Smooth muscle cell of the brain vasculature (primary cell): ENCODE results near the gene SGCD.
"Not testable (repeated sequence)": the region's sequence is repeated elsewhere in the genome, so short reads cannot be mapped to it uniquely, and the experiment has no call there.

ENCODE experiments used
- DNase-seq: peaks from one replicate; pipeline ENCODE4 v3.0.0-alpha.2; 2012; ENCODE audit warnings: low read depth, low spot score

Gene SGCD

DNA sequence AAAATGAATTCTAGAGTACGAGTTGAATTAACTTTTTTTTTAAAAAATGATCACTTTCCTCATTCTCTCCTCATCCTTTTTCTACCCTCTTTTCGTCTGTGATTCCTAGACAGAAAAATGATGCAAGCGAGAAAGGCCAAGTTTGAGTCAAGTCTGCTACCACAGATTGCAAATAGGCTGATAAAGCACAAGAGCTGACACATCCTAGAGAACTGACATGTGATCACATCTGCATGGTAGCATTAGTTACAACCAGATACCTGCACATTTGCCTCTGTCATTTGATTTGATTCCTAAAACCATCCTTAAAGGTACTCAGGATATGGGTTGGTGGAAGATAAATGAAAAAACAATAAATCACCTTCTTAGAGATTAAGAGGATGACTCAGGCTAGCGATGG, 297.7 kb downstream of the SGCD start:
- no peak for DNase-seq

DNA sequence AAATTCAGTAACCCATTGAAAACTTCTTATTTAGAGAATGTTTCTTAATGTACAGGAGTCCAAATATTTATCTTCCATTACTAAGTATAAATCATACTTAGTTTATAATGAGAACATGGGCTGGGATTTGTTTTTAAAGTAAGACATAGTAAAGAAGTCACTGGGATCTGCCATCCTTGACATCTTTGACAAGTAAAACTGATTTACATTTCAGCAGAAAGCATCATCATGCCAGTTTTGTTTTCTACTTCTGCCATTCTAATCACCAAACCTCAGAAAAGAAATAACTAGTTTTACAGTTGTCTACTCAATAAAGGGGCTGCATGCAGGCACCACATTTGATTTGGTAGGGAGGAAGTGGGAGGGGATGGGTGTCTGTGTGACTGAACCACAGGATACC, 301.5 kb downstream of the SGCD start:
- no peak for DNase-seq

GRCh38 chr5:156631005-156631404, 304.0 kb downstream of the SGCD start:
- DNase-seq = no peak

- DNase-seq = no peak
Observed at GRCh38 chr5:156634301-156634700, 307.3 kb downstream of the SGCD start.

DNA sequence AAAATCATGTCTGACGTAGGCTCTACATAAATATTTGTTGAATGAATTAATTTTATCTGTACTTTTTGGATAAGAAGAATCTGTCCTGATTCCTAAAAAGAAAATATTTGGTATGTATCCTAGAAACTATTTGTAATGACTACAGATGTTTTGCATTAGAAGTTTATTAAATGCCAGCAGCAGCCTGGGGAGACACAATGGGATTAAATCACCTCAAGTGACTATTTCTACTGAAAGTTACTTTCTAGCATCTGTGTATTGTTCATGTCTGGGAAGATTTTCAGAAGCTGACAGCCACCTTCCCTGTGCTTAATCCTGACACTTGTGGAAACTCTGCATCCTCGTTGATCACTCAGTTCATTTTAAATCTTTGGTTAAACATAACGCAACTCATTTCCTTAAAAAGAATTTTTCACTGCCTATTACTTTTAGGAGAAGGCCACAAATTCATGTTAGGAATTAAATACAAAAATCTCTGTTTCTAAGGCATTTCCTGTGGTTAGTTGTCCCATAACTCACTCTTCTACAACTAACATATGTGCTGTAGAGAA, 313.8 kb downstream of the SGCD start:
- no peak for DNase-seq

DNA sequence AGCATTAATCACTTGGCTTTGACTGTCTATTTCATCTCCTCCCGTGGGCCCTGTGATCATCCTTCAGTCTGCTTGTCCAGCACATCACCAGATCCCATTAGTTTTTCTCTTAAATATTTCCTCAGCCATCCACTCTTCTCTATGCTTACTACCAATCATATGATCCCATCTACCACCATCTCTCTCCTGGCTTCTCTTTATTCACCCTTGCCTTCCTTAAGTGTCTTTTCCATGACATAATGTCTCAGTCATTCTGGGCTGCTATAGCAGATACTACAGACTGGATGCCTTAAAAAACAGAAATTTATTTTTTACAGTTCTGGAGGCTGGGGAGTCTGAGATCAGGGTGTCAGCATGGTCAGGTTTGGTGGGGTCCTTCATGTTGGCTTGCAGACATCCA, 314.7 kb downstream of the SGCD start:
- DNase-seq = no peak

- DNase-seq = no peak
Observed at GRCh38 chr5:156647034-156647451, 320.1 kb downstream of the SGCD start.

DNA sequence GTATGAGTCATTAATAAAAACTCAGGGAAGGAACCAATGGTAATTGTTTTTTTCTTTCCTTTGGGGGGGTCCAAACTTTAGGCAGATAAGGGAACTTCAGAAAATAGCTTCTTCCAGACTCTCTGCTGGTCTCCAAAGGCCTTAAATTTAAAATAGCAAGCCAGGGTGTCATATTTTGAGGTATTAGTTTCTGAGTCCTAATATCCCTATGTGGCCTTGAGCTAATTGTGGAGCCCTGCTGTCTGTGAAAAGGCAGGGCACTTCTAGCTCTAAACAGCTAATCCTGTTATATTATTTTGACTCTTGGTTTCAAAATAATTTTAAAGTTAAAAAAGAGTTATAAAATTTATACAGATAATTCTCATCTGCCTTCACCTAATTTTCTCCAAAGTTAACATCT, 327.5 kb downstream of the SGCD start:
- DNase-seq = no peak

GRCh38 chr5:156655732-156656131, 328.8 kb downstream of the SGCD start:
- DNase-seq = no peak

- not testable (repeated sequence) for DNase-seq
Observed at GRCh38 chr5:156664832-156665231, 337.9 kb downstream of the SGCD start.

GRCh38 chr5:156666686-156667085, 339.7 kb downstream of the SGCD start:
- not testable (repeated sequence) for DNase-seq

- DNase-seq = no peak
Observed at GRCh38 chr5:156667616-156668015, 340.7 kb downstream of the SGCD start.

DNA sequence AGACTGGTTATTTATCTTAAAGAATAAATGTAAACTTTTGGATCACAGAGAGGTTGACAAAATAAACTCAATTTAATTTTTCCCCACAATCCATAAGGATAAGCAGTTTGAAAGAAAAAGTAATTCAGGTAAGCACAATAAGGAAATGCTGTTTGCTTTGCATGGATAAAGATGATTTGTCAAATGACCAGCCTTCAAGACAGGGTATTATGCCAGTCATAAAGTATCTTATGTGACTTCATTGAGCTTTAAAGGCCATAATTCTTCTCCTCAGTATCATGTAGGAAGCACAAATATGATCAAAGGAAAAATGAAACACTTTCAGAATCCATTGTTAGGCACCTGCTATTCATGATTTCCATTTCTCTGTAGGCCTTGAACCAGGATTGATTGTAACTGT, 342.5 kb downstream of the SGCD start:
- DNase-seq = no peak

DNA sequence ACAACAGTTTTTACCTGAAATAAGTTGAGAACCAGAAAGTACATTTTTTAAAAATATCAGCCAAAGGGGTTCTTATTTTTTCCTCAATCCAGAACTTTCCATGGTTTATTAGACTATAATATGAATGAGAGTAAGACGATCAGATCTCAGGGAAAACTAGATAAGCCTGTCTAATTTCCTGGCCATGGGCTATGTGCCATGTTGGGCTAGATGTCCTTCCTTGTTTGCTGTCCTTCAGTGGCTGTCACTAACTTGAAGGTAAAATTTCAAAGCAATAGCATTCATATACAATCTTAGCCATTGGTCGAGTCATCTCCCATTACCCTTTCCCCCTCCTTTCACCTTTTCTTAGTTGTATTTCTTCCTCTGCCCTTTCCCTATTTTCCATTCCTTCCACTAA, 343.7 kb downstream of the SGCD start:
- DNase-seq = no peak

GRCh38 chr5:156675395-156675794, 348.4 kb downstream of the SGCD start:
- DNase-seq = no peak

GRCh38 chr5:156677963-156678362, 351.0 kb downstream of the SGCD start:
- DNase-seq = no peak

DNA sequence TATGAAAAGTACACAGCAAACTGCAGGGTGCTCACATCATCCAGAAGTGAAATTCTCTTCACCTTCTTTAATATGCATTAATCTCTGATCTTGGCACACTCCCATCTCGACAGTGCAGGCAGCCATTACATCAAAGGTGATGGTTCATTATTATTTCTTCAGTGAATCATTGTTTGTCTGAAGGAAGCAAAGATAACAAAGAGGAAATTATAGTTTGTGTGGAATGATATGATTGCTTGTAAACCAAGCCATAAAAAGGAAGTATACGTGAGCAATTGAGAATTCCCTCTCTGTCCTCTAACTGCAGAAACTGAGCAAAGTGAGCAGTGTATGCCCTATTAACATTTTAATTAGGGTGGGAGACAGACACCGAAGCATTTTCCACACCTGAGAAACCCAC, 351.5 kb downstream of the SGCD start:
- no peak for DNase-seq

- no peak for DNase-seq
Observed at GRCh38 chr5:156680831-156681230, 353.9 kb downstream of the SGCD start.

DNA sequence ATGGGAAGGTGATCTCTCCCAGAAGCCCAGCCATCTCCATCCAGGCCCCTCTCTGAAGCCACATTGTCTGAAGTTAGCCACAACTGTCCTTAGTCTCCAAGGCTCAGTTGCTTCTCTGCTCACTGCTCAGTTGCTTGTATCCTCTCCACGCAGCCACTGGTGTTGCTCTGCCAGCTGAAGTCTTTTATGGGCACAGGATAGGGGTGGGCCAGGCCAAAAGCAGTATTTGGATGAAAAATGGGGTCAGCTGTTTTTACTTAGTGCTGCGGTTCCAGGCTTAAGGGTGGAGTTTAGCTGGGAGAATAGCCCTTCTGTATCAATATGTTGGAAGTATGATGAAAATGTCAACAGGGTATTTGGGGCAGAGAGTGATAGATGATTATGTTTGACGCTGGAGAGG, 354.3 kb downstream of the SGCD start:
- no peak for DNase-seq

DNA sequence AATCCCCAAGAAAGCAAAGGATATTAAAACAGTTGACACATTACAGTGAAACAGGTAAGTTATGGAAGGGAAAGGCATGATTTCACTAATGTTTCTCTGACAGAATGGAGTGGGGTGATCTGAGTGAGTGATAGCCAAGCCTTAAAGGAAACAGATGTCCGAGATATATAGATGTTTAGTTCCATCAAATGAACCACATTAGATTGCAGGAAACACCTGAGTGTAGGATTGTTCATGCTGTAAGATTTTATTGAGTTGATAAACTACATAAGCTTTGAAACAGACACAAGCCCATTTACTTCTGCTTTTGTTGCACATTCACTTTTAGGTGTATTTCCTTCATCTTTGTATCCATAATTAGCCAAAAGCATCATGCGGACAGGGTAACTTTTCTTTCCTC, 356.0 kb downstream of the SGCD start:
- no peak for DNase-seq

DNA sequence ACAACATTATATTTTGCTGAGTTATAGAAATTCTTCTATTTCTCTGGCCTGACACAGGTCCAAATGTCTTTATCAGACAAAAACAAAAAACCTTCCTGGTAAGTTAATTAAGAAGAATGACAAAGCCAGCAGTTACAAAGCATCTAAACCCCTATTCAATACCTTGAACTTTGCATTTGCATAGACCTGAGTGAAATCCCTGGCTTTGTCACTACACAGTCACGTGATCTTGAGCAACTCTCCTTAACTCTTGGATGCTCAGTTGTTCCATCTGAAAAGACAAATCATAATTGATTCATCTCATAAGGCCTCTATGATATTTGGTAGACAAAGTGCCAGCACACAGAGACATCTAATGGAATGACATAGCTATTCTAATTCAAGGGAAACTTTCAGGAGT, 356.5 kb downstream of the SGCD start:
- DNase-seq = no peak

GRCh38 chr5:156684216-156684615, 357.3 kb downstream of the SGCD start:
- no peak for DNase-seq

DNA sequence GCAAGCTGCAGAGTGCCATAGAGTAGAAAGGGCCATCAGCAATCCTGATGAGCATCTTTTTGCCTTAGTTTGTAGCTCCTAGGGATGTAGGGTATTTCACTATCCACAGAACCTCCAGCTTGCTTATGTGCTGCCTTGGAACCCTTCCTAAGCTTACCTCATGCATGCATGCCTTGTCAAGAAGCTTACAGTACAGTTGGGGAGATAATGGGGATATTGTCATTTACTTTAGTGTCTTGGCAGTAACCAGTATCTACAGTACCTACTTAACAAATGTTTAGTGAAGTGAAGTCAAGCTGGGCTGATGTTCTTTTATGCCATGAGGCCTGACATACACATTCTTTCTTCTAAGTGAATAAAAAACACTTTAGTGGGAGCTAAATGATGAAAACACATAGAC, 358.5 kb downstream of the SGCD start:
- DNase-seq = no peak

DNA sequence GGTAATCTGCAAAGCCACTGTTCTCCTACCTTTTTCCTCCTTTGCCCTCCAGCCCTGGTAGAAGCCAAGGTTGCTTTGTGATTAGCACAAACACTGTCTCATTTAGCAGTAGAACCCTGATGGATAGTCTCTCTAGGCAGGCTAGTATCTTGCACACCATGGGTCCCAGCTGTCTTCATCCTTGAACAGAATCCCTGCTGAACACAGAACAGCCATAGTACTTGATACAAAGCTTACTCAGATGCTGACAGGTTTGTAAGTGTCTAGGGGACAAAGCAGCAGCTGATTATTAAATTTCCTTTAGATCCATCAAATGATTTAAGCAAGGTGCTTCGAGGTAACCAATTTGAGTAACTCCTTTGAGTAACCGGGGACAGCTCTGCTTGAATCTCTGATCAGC, 359.4 kb downstream of the SGCD start:
- DNase-seq = no peak
